Ovary (tissue), 9 donors: ENCODE results near the gene RAB6A. TPM values are rescaled to one million over a fixed set of nuclear protein-coding genes. Genes with fewer than 3 reads are reported as not detected.
A peak's percentile ranks its signal among the peaks of the same experiment; 100 is the strongest.

ENCODE experiments used
- DNase-seq, 5 donors: peaks; one replicate each; pipeline ENCODE4 v3.0.0-alpha.2; 2019 to 2020
- H3K27ac ChIP-seq, 2 donors: fragments of 200-600 bp; one replicate each; pipeline versions ENCODE4 v1.5.1 to v1.8.0; 2019 to 2022
- H3K27me3 ChIP-seq: fragments of 200-600 bp; one replicate; pipeline ENCODE4 v1.8.0; 2022
- H3K36me3 ChIP-seq: fragments of 200-600 bp; sonication (generic); one replicate; pipeline ENCODE4 v1.5.1; 2019
- H3K4me1 ChIP-seq: one replicate; pipeline ENCODE4 v1.8.1; 2013; ENCODE audit warnings: mild to moderate bottlenecking, moderate library complexity; ENCODE audit not compliant: insufficient read depth
- H3K4me3 ChIP-seq: fragments of 200-600 bp; sonication (generic); one replicate; pipeline ENCODE4 v1.5.1; 2017
- H3K9me3 ChIP-seq, 2 donors: fragments of 200-600 bp in 1 of 2; sonication (generic) in 1 of 2; one replicate each; pipeline versions ENCODE4 v1.5.1 to v1.8.1; 2013 to 2019; ENCODE audit warnings: mild to moderate bottlenecking in 1 of 2, moderate library complexity in 1 of 2
- EP300 ChIP-seq: sonication (generic); formaldehyde crosslinking; IDR thresholded peaks from one replicate; pipeline ENCODE4 v1.6.1; 2017; ENCODE audit warnings: antibody characterized with exemption
- POLR2A ChIP-seq: fragments of 450-650 bp; IDR thresholded peaks from one replicate; pipeline ENCODE4 v1.6.1; 2017; ENCODE audit warnings: antibody characterized with exemption, mild to moderate bottlenecking, moderate library complexity
- WGBS, 3 donors: extraction: QIAGEN DNeasy Blood & Tissue Kit in 1 of 3; methylation state at CpG; one replicate each; pipeline versions ENCODE4 v1.1.5 to v1.1.7; 2013 to 2017; 5-methylcytosine and 5-hydroxymethylcytosine counted together
- intact Hi-C, 4 donors: fragments of 100-400 bp; cut with DNase I; formaldehyde crosslinking; loops; one replicate each; pipeline versions ENCODE4 v1.11.0 to v1.15.1; 2022 to 2023
- polyA plus RNA-seq, 2 donors: library from polyadenylated mRNA; stranded (reverse); fragments of 200-250 nt in 1 of 2; fragments of 350-450 nt in 1 of 2; fragmentation: Illumina TruSeq in 1 of 2; extraction: RNeasy Lipid Tissue Mini Kit (QIAGEN cat#74804) in 1 of 2; gene quantifications; one replicate each; pipeline ENCODE4 v1.2.3, GENCODE V29; 2013 to 2014
- total RNA-seq, 7 donors: library from RNA; depleted of rRNA in 2 of 7; stranded (reverse); fragments of >200 nt in 2 of 7; fragmentation: NEBNext Ultra II Directional in 3 of 7; extraction: Animal tissue kit (Norgen Biotek cat#: 25700) in 3 of 7; gene quantifications; one replicate each; pipeline versions ENCODE4 v1.1.0 to v1.2.4, GENCODE V29; 2016 to 2023
- TF ChIP-seq, protein P1 (sequence below), 3 donors: fragments of 450-650 bp in 2 of 3; fragments of 200-600 bp in 1 of 3; IDR thresholded peaks; one replicate each; pipeline versions ENCODE4 v1.5.1 to v1.8.0; 2016 to 2022; ENCODE audit warnings: antibody characterized with exemption in 3 of 3, mild to moderate bottlenecking in 1 of 3
- donor health status: DM: no; HTN: no; CAD: no; lungs with moderate emphysema.
- donor health status: DM: no; HTN: no; CAD: no.
- donor health status: Bipolar disorder and iron deficiency.
- donor health status: DM: yes; HTN: yes; CAD: no.
- donor health status: DM: no; HTN: no; CAD: no.
- donor health status: DM: yes; HTN: yes; CAD: no.

RAB6A gene
- total and polyA plus RNA-seq, 9 donors = 55.9 to 128 (median 102) TPM

DNA sequence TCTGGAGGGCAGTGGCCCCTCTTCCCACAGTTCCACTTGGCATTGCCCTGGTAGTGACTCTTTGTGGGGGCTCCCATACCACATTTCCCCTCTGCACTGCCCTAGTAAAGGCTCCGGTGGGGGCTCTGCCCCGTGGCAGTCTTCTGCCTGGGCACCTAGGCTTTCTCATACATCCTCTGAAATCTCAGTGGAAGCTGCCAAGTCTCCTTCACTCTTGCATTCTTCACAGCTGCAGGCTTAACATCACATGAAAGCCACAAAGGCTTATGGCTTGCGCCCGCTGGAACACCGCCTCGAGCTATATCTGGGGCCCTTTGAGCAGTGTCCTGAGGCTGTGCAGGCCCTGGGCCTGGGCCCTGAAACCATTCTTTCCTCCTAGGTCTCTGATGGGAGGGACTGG is 89.2 kb downstream of the RAB6A start:
- TF ChIP-seq POLR2A (no peak), EP300 (no peak)
- TF ChIP-seq, protein P1, sequence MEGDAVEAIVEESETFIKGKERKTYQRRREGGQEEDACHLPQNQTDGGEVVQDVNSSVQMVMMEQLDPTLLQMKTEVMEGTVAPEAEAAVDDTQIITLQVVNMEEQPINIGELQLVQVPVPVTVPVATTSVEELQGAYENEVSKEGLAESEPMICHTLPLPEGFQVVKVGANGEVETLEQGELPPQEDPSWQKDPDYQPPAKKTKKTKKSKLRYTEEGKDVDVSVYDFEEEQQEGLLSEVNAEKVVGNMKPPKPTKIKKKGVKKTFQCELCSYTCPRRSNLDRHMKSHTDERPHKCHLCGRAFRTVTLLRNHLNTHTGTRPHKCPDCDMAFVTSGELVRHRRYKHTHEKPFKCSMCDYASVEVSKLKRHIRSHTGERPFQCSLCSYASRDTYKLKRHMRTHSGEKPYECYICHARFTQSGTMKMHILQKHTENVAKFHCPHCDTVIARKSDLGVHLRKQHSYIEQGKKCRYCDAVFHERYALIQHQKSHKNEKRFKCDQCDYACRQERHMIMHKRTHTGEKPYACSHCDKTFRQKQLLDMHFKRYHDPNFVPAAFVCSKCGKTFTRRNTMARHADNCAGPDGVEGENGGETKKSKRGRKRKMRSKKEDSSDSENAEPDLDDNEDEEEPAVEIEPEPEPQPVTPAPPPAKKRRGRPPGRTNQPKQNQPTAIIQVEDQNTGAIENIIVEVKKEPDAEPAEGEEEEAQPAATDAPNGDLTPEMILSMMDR (IDR thresholded peaks at IDR 0.05) = no peak
- Histone ChIP-seq H3K36me3 (no peaks in the 10 kb centered on the region), H3K4me3 (no peak overlapping the region), H3K27me3 (no peaks in the 10 kb centered on the region), H3K27ac (no peak overlapping the region), H3K9me3 (no peaks in the 10 kb centered on the region), H3K4me1 (no peaks in the 10 kb centered on the region)
- DNase-seq = peak in 2 of 5 donors; percentile 11 to 19
- WGBS, 3 donors = 92 to 95% (median 94%) methylated on average over 6 of the region's 6 CpGs
- intact Hi-C loops = no loop called here

DNA sequence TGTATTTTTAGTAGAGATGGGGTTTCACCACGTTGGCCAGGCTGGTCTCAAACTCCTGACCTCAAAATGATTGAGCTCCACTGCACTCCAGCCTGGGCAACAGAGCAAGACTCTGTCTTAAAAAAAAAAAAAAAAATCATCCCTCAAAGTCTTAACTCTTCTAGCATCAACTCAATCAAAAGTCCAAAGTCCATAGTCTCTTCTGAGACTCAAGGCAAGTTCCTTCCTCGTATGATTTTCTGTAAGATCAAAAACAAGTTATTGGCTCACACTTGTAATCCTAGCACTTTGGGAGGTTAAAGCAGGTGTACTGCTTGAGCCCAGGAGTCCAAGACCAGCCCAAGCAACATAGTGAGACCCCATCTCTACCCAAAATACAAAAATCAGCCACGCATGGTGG is 90.1 kb downstream of the RAB6A start:
- WGBS, 3 donors = 89 to 95% (median 92%) methylated on average over 3 of the region's 3 CpGs
- no peak overlapping the region for H3K27ac ChIP-seq
- H3K4me3 ChIP-seq = no peak overlapping the region
- no peaks in the 10 kb centered on the region for H3K36me3 ChIP-seq
- no peak for DNase-seq
- no peaks in the 10 kb centered on the region for H3K27me3 ChIP-seq
- H3K4me1 ChIP-seq = no peaks in the 10 kb centered on the region
- H3K9me3 ChIP-seq = no peaks in the 10 kb centered on the region
- TF ChIP-seq EP300 = no peak
- TF ChIP-seq POLR2A = no peak
- TF ChIP-seq, protein P1 (IDR thresholded peaks at IDR 0.05) = no peak
- intact Hi-C loops = no loop called here

DNA sequence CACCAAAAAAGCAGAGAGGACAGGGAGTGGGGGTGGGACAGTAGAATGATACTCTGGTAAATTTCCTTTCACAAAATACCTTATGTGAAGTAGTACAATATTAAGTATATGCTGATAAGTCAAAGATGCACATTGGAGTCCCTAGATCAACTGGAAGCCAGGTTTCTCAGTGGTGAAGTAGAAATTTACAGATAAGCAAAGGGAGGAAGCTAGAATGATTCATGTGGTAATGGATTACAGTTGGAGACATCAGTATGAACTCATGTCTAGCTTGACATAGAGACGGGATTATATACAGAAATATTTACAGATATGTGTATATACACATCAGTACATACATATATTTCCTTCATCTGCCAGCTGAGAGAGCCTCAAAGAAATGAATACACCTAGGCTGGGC is 93.0 kb downstream of the RAB6A start:
- DNase-seq = no peak
- H3K9me3 ChIP-seq = no peaks in the 10 kb centered on the region
- intact Hi-C loops = no loop called here
- 43 to 69% (median 51%) methylated on average over 1 of the region's 1 CpG for WGBS, 3 donors
- H3K4me1 ChIP-seq = no peaks in the 10 kb centered on the region
- H3K27me3 ChIP-seq = no peaks in the 10 kb centered on the region
- H3K36me3 ChIP-seq = no peaks in the 10 kb centered on the region
- TF ChIP-seq EP300 (no peak), POLR2A (no peak)
- TF ChIP-seq, protein P1 (IDR thresholded peaks at IDR 0.05) = no peak
- no peak overlapping the region for H3K27ac ChIP-seq
- H3K4me3 ChIP-seq = no peak overlapping the region

DNA sequence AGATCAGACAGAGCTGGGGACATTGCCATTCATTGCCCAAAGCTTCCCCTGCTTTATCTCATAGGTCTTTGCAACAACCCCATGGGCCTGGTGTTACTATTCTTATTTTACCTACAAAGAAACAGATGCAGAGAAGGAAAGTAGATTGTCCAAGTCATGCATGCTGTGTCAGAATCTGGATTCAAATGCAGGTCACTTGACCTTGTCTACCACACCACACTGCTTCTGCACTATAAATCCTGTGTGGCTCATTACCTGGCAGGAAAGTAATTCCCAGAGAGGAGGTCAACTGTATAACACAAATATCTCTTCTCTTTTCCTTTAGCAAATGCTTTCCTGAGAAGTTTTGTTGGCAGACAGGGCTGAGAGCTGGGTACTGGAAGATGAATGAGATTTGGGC is 96.0 kb downstream of the RAB6A start:
- no peak for DNase-seq
- TF ChIP-seq, protein P1 (IDR thresholded peaks at IDR 0.05) = no peak
- TF ChIP-seq EP300 (no peak), POLR2A (no peak)
- Histone ChIP-seq H3K36me3 (no peaks in the 10 kb centered on the region), H3K4me1 (peaks cover 5% of the 10 kb centered on the region), H3K27ac (no peak overlapping the region), H3K9me3 (no peaks in the 10 kb centered on the region), H3K27me3 (no peaks in the 10 kb centered on the region), H3K4me3 (no peak overlapping the region)
- intact Hi-C loops = loop anchor here in 1 of 4 donors (5.0 kb wide), 1 partner anchor 38 kb away; no protein-coding TSS in a partner anchor
